Upper lobe of left lung (tissue), 6 donors: ENCODE measurements around the gene MYO7A. TPM values are rescaled to one million over a fixed set of nuclear protein-coding genes. Genes with fewer than 3 reads are reported as not detected.
A peak's percentile ranks its signal among the peaks of the same experiment; 100 is the strongest.

Experiments used
- ATAC-seq, 2 donors: fragments of 200-7000 bp; cut with Tn5 transposase; one replicate each; pipeline ENCODE4 v1.9.1; 2022; ENCODE audit warnings: mild to moderate bottlenecking in 2 of 2, moderate library complexity in 2 of 2; ENCODE audit not compliant: low FRiP score in 2 of 2
- DNase-seq, 2 donors: peaks; one replicate each; pipeline ENCODE4 v3.0.0-alpha.2; 2019 to 2020
- H3K27ac ChIP-seq, 4 donors: fragments of 200-600 bp; sonication (generic); one replicate each; pipeline ENCODE4 v1.5.1; 2016 to 2019
- H3K27me3 ChIP-seq, 4 donors: fragments of 200-600 bp; sonication (generic); one replicate each; pipeline ENCODE4 v1.5.1; 2017 to 2019
- H3K36me3 ChIP-seq, 4 donors: fragments of 200-600 bp; sonication (generic); one replicate each; pipeline ENCODE4 v1.5.1; 2016 to 2019
- H3K4me1 ChIP-seq, 4 donors: fragments of 200-600 bp; sonication (generic); one replicate each; pipeline ENCODE4 v1.5.1; 2018 to 2019
- H3K4me3 ChIP-seq, 4 donors: fragments of 200-600 bp; sonication (generic); one replicate each; pipeline ENCODE4 v1.5.1; 2017 to 2019; ENCODE audit warnings: mild to moderate bottlenecking in 2 of 4, moderate library complexity in 1 of 4
- H3K9me3 ChIP-seq, 4 donors: fragments of 200-600 bp; sonication (generic); one replicate each; pipeline ENCODE4 v1.5.1; 2018 to 2019
- EP300 ChIP-seq, 4 donors: sonication (generic); formaldehyde crosslinking; IDR thresholded peaks; one replicate each; pipeline ENCODE4 v1.5.1; 2017; ENCODE audit warnings: antibody characterized with exemption in 4 of 4, control low read depth in 2 of 4
- POLR2A ChIP-seq, 4 donors: fragments of 450-650 bp; IDR thresholded peaks; one replicate each; pipeline ENCODE4 v1.5.1; 2016 to 2017; ENCODE audit warnings: antibody characterized with exemption in 4 of 4, mild to moderate bottlenecking in 2 of 4
- POLR2AphosphoS5 ChIP-seq, 2 donors: sonication (generic); formaldehyde crosslinking; IDR thresholded peaks; one replicate each; pipeline ENCODE4 v1.5.1; 2017; ENCODE audit warnings: antibody characterized with exemption in 2 of 2
- WGBS, 2 donors: methylation state at CpG; one replicate each; pipeline ENCODE4 v1.1.5; 2017 to 2018; 5-methylcytosine and 5-hydroxymethylcytosine counted together
- total RNA-seq, 6 donors: library from RNA; depleted of rRNA in 4 of 6; stranded (reverse); fragments of >200 nt in 4 of 6; gene quantifications; one replicate each; pipeline versions ENCODE4 v1.1.0 to v1.2.1, GENCODE V29; 2016 to 2021
- TF ChIP-seq, protein P1 (sequence below), 6 experiments: fragments of 450-650 bp in 4 of 6; fragments of 200-600 bp in 2 of 6; sonication (generic) in 2 of 6; IDR thresholded peaks; one replicate each; pipeline ENCODE4 v1.5.1; 2016 to 2019; ENCODE audit warnings: antibody characterized with exemption in 6 of 6
- donor health status: DM: no; HTN: no; CAD: no; lungs with moderate emphysema.
- donor health status: DM: no; HTN: yes; CAD: no; lungs with severe emphysema.

The MYO7A gene
- total RNA-seq, 6 donors from 2014 or later: 2.4 to 27.2 (median 6.2) TPM

GRCh38 chr11:77201991-77202841 lies 74.2 kb downstream of the MYO7A start:
- H3K4me3 ChIP-seq: no peak overlapping the region
- no peaks in the 10 kb centered on the region for H3K36me3 ChIP-seq
- TF ChIP-seq POLR2A (IDR thresholded peaks at IDR 0.05) (no peak), EP300 (IDR thresholded peaks at IDR 0.05) (no peak), POLR2AphosphoS5 (IDR thresholded peaks at IDR 0.05) (no peak)
- TF ChIP-seq, protein P1, sequence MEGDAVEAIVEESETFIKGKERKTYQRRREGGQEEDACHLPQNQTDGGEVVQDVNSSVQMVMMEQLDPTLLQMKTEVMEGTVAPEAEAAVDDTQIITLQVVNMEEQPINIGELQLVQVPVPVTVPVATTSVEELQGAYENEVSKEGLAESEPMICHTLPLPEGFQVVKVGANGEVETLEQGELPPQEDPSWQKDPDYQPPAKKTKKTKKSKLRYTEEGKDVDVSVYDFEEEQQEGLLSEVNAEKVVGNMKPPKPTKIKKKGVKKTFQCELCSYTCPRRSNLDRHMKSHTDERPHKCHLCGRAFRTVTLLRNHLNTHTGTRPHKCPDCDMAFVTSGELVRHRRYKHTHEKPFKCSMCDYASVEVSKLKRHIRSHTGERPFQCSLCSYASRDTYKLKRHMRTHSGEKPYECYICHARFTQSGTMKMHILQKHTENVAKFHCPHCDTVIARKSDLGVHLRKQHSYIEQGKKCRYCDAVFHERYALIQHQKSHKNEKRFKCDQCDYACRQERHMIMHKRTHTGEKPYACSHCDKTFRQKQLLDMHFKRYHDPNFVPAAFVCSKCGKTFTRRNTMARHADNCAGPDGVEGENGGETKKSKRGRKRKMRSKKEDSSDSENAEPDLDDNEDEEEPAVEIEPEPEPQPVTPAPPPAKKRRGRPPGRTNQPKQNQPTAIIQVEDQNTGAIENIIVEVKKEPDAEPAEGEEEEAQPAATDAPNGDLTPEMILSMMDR (IDR thresholded peaks at IDR 0.05): no peak
- no peaks in the 10 kb centered on the region for H3K9me3 ChIP-seq
- no peak overlapping the region for H3K27ac ChIP-seq
- WGBS, 2 donors: 94 to 98% methylated on average over 7 to 23 of the region's 23 CpGs
- ATAC-seq: no peak
- peak in 1 of 2 donors; percentile 15 for DNase-seq
- H3K27me3 ChIP-seq: no peaks in the 10 kb centered on the region
- H3K4me1 ChIP-seq: no peaks in the 10 kb centered on the region

GRCh38 chr11:77202941-77203900 lies 75.2 kb downstream of the MYO7A start:
- DNase-seq (peak in 1 of 2 donors; percentile 71), ATAC-seq (no peak)
- 89 to 93% methylated on average over 16 to 24 of the region's 25 CpGs for WGBS, 2 donors
- TF ChIP-seq, protein P1 (IDR thresholded peaks at IDR 0.05): no peak
- TF ChIP-seq POLR2A (IDR thresholded peaks at IDR 0.05): no peak
- TF ChIP-seq POLR2AphosphoS5 (IDR thresholded peaks at IDR 0.05): no peak
- no peak for TF ChIP-seq EP300 (IDR thresholded peaks at IDR 0.05)
- H3K4me1 ChIP-seq: no peaks in the 10 kb centered on the region
- H3K27ac ChIP-seq: no peak overlapping the region
- no peaks in the 10 kb centered on the region for H3K27me3 ChIP-seq
- no peaks in the 10 kb centered on the region for H3K9me3 ChIP-seq
- no peak overlapping the region for H3K4me3 ChIP-seq
- no peaks in the 10 kb centered on the region for H3K36me3 ChIP-seq

GRCh38 chr11:77203901-77204753 lies 76.1 kb downstream of the MYO7A start:
- no peak for TF ChIP-seq POLR2A (IDR thresholded peaks at IDR 0.05)
- TF ChIP-seq POLR2AphosphoS5 (IDR thresholded peaks at IDR 0.05): no peak
- no peak for TF ChIP-seq EP300 (IDR thresholded peaks at IDR 0.05)
- TF ChIP-seq, protein P1 (IDR thresholded peaks at IDR 0.05): no peak
- DNase-seq: peak; percentile 21 to 42
- Histone ChIP-seq H3K27ac (no peak overlapping the region), H3K27me3 (no peaks in the 10 kb centered on the region), H3K9me3 (no peaks in the 10 kb centered on the region), H3K36me3 (no peaks in the 10 kb centered on the region), H3K4me1 (no peaks in the 10 kb centered on the region), H3K4me3 (no peak overlapping the region)
- WGBS, 2 donors: 64 to 82% methylated on average over 6 to 18 of the region's 20 CpGs
- ATAC-seq: no peak

GRCh38 chr11:77204754-77205466 lies 76.9 kb downstream of the MYO7A start:
- WGBS, 2 donors: 79 to 87% methylated on average over 8 to 12 of the region's 12 CpGs
- Histone ChIP-seq H3K9me3 (no peaks in the 10 kb centered on the region), H3K27me3 (no peaks in the 10 kb centered on the region), H3K27ac (no peak overlapping the region), H3K4me1 (no peaks in the 10 kb centered on the region), H3K36me3 (no peaks in the 10 kb centered on the region), H3K4me3 (no peak overlapping the region)
- TF ChIP-seq POLR2AphosphoS5 (IDR thresholded peaks at IDR 0.05) (no peak), POLR2A (IDR thresholded peaks at IDR 0.05) (no peak), EP300 (IDR thresholded peaks at IDR 0.05) (no peak)
- TF ChIP-seq, protein P1 (IDR thresholded peaks at IDR 0.05): no peak
- ATAC-seq (no peak), DNase-seq (no peak)
